OCI-LY1 (cell line): ENCODE results near the gene PRKCE.

Experiments used
- EZH2 ChIP-seq: fragments of 200-600 bp; sonication (generic), shearing (Covaris generic); IDR thresholded peaks from 2 replicates; pipeline ENCODE4 v1.8.0; 2017; ENCODE audit warnings: borderline replicate concordance, mixed run types, mild to moderate bottlenecking, antibody characterized with exemption, low read length, moderate library complexity, mixed read lengths
- TF ChIP-seq, protein P1 (sequence below): fragments of 200-600 bp; sonication (generic), shearing (Covaris generic); IDR thresholded peaks from 2 replicates; pipeline ENCODE4 v1.5.1; 2017; ENCODE audit warnings: mild to moderate bottlenecking, antibody characterized with exemption, low read length, moderate library complexity, mixed read lengths

DNA sequence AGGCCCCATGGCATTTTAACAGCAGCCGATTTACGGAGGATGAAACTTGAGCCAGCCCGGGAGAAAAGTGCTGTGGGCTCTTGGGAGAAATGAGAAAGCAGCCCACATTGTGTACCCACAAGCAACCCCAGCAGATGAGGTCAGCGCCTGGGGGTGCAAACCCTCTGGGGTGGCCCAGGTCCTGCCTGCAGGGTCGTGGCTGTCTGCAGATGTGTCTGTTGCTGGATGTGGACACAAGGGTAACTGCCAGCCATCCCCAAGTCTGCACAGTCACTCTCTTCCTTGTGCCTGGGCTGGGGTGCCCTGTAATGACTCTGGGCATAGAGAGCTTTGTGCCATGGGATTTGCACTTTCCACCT is 170.8 kb downstream of the PRKCE start:
- TF ChIP-seq, protein P1, sequence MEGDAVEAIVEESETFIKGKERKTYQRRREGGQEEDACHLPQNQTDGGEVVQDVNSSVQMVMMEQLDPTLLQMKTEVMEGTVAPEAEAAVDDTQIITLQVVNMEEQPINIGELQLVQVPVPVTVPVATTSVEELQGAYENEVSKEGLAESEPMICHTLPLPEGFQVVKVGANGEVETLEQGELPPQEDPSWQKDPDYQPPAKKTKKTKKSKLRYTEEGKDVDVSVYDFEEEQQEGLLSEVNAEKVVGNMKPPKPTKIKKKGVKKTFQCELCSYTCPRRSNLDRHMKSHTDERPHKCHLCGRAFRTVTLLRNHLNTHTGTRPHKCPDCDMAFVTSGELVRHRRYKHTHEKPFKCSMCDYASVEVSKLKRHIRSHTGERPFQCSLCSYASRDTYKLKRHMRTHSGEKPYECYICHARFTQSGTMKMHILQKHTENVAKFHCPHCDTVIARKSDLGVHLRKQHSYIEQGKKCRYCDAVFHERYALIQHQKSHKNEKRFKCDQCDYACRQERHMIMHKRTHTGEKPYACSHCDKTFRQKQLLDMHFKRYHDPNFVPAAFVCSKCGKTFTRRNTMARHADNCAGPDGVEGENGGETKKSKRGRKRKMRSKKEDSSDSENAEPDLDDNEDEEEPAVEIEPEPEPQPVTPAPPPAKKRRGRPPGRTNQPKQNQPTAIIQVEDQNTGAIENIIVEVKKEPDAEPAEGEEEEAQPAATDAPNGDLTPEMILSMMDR: no peak
- no peak for TF ChIP-seq EZH2
